Measurements from ENCODE around the gene MAP2K5.

Gene MAP2K5

GRCh38 chr15:67731112-67731721 lies 188.7 kb downstream of the MAP2K5 start:
- DNase-seq = no peak

GRCh38 chr15:67732164-67732563 lies 189.7 kb downstream of the MAP2K5 start:
- no peak for DNase-seq

- no peak for DNase-seq
These were observed 190.3 kb downstream of the MAP2K5 start for GRCh38 chr15:67732671-67733374.

GRCh38 chr15:67735896-67736295 lies 193.4 kb downstream of the MAP2K5 start:
- no peak for DNase-seq

GRCh38 chr15:67736810-67737209 lies 194.3 kb downstream of the MAP2K5 start:
- DNase-seq = no peak

- DNase-seq = no peak
These were observed 195.6 kb downstream of the MAP2K5 start for GRCh38 chr15:67738056-67738455.

GRCh38 chr15:67740405-67740804 lies 197.9 kb downstream of the MAP2K5 start:
- no peak for DNase-seq

- DNase-seq = no peak
These were observed 198.8 kb downstream of the MAP2K5 start for GRCh38 chr15:67741308-67741707.

GRCh38 chr15:67743558-67743957 lies 201.1 kb downstream of the MAP2K5 start:
- no peak for DNase-seq

GRCh38 chr15:67744331-67745072 lies 202.0 kb downstream of the MAP2K5 start:
- DNase-seq = no peak

- DNase-seq = no peak
These were observed 202.8 kb downstream of the MAP2K5 start for GRCh38 chr15:67745073-67746006.

- DNase-seq = no peak
These were observed 203.5 kb downstream of the MAP2K5 start for GRCh38 chr15:67746022-67746421.

GRCh38 chr15:67746450-67746849 lies 203.9 kb downstream of the MAP2K5 start:
- DNase-seq = no peak

GRCh38 chr15:67747921-67748320 lies 205.4 kb downstream of the MAP2K5 start:
- DNase-seq = no peak

GRCh38 chr15:67750371-67750770 lies 207.9 kb downstream of the MAP2K5 start:
- no peak for DNase-seq

GRCh38 chr15:67753891-67754290 lies 211.4 kb downstream of the MAP2K5 start:
- DNase-seq = no peak

- no peak for DNase-seq
These were observed 212.8 kb downstream of the MAP2K5 start for GRCh38 chr15:67755264-67755663.

GRCh38 chr15:67755936-67756335 lies 213.4 kb downstream of the MAP2K5 start:
- no peak for DNase-seq

- no peak for DNase-seq
These were observed 216.3 kb downstream of the MAP2K5 start for GRCh38 chr15:67758619-67759300.

- no peak for DNase-seq
These were observed 218.4 kb downstream of the MAP2K5 start for GRCh38 chr15:67760901-67761300.

GRCh38 chr15:67761343-67761742 lies 218.8 kb downstream of the MAP2K5 start:
- DNase-seq = no peak

Data from activated T-cell treated with anti-CD3 and anti-CD28 coated beads for 4 hours (primary cell).